GM18508 (cell line): ENCODE measurements around the gene DHCR7.

Experiments used
- ATAC-seq: cut with Tn5 transposase; IDR thresholded peaks from one replicate; pipeline ENCODE4 v1.9.1; 2021; ENCODE audit warnings: moderate number of reproducible peaks; ENCODE audit not compliant: insufficient read depth, unreplicated experiment

DHCR7 gene

GRCh38 chr11:71458146-71459070 is 10.2 kb upstream of the DHCR7 start:
- ATAC-seq, result no peak

- no peak for ATAC-seq
Observed at GRCh38 chr11:71456831-71457230, 8.6 kb upstream of the DHCR7 start.

GRCh38 chr11:71456294-71456693 is 8.1 kb upstream of the DHCR7 start:
- ATAC-seq, result no peak

- ATAC-seq, result no peak
Observed at GRCh38 chr11:71454470-71455113, 6.4 kb upstream of the DHCR7 start.

- ATAC-seq, result no peak
Observed at GRCh38 chr11:71453918-71454304, 5.7 kb upstream of the DHCR7 start.

- ATAC-seq, result no peak
Observed at GRCh38 chr11:71453037-71453917, 5.1 kb upstream of the DHCR7 start, which contains the start of gene NADSYN1. Gene NADSYN1, plus strand, starts transcription at chr11:71453203. Its CDS starts 94 bp downstream, at chr11:71453297.

- ATAC-seq, result no peak
Observed at GRCh38 chr11:71452199-71453036, 4.2 kb upstream of the DHCR7 start.

GRCh38 chr11:71451596-71452198 is 3.5 kb upstream of the DHCR7 start:
- ATAC-seq, result no peak

GRCh38 chr11:71450939-71451338 is 2.7 kb upstream of the DHCR7 start:
- no peak for ATAC-seq

GRCh38 chr11:71450507-71450906 is 2.3 kb upstream of the DHCR7 start:
- no peak for ATAC-seq

- no peak for ATAC-seq
Observed at GRCh38 chr11:71449596-71449995, 1.4 kb upstream of the DHCR7 start.

- no peak for ATAC-seq
Observed at GRCh38 chr11:71447791-71448256, 369 bp downstream of the DHCR7 start.

GRCh38 chr11:71446942-71447688 is 1.1 kb downstream of the DHCR7 start:
- no peak for ATAC-seq

GRCh38 chr11:71446150-71446549 is 2.0 kb downstream of the DHCR7 start:
- no peak for ATAC-seq

- ATAC-seq, result no peak
Observed at GRCh38 chr11:71444811-71445210, 3.4 kb downstream of the DHCR7 start.

GRCh38 chr11:71443736-71444445 is 4.3 kb downstream of the DHCR7 start:
- ATAC-seq, result no peak

GRCh38 chr11:71442880-71443279 is 5.3 kb downstream of the DHCR7 start:
- ATAC-seq, result no peak

- ATAC-seq, result no peak
Observed at GRCh38 chr11:71442123-71442522, 6.1 kb downstream of the DHCR7 start.
